GM20431 (cell line): ENCODE data around the gene SERPINE1.
"Not testable (repeated sequence)": the region's sequence is repeated elsewhere in the genome, so short reads cannot be mapped to it uniquely, and the experiment has no call there.

Experiments
- in situ Hi-C: fragments of 300-500 bp; cut with MseI, MboI; formaldehyde crosslinking; loops from one replicate; pipeline ENCODE4 v1.15.0; 2020; ENCODE audit warnings: low sequenced_read_pairs; ENCODE audit not compliant: unreplicated experiment

Gene SERPINE1

DNA sequence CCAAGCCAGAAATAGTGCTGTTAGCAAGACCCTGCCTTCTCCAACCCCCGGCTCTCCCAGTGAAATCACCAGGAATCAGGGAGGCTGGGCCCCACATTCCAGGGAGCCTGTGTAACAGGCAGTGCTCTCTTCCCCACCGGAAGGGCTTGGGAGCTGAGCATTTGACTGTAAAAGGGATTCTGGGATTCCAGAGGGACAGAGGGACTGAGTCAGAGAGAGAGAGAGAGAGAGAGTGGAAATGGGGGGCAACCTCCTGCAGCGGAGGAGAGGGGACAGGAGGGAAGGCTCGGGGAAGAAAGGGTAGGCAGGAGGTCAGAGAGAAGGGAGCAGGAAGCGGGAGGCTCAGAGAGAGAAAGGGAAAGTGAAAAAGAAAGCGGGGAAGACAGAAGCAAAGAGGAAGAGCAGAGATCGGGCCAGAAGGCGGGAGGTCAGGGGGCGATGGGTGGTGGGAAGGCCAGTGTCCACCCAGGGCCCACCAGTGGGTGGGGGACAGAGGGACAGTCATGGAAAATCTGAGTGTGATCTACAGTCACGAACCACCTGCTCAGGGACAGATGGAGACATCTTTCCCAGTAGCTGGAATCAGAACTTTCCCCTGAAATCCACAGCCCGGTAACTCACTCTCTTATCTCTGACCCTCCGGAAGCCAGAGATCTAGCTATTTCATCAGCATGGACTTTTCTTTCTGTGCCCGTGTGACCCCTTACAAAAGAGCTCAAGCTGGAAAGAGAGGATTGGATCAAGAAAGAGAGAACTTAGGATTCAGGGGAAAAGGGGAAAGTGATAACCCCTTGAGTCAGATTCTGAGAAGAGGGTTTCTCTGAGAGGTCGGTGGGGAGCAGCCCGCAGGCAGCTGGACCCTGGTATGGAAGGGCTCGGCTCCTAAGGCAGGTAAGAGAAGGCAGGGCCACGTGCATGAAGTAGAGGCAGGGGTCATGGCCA, 4.6 kb upstream of the SERPINE1 start:
- in situ Hi-C loops = no loop called here

DNA sequence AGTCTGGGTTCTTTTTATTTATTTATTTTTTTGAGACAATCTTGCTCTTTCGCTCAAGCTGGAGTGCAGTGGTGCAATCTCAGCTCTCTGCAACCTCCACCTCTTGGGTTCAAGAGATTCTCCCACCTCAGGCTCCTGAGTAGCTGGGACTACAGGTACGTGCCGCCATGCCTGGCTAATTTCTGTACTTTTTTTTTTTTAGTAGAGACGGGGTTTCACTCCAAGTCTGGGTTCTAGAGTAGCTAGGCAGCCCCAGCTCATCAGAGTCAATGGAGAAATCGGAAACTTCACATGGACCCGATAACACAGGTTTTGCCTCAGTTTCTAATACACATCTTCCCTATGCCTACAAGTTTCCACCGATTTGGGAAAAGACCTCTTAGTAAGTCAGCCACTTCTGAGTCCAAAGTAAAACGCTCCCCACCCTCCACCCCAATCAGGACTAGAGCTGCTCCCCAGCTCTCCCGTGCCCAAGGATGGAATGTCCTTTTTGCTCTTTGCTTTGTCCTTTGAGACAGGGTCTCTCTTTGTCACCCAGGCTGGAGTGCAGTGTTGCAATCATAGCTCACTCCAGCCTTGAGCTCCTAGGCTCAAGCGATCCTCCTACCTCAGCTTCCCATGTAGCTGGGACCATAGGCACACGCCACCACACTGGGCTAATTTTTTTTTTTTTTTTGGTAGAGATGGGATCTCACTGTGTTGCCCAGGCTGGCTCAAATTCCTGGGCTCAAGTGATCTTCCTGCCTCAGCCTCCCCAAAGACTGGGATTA, 3.8 kb upstream of the SERPINE1 start:
- in situ Hi-C loops = no loop called here

DNA sequence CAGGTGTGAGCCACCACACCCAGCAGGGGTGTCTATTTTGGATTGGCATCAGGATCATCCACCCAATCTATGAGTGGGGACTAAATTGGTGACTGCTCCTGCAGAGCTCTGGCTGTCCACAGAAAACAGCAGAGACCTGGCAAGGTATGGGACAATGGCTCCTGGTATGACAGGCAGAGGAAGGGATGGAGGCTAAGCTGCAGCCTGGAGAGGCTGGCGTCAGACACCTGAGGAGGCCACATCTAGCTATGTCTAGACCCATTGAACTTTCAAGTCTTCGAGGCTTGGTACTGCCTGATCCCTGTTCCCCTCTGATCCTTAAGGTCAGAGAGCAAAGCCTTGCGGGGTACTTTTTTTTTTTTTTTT, 3.2 kb upstream of the SERPINE1 start:
- in situ Hi-C loops = no loop called here

DNA sequence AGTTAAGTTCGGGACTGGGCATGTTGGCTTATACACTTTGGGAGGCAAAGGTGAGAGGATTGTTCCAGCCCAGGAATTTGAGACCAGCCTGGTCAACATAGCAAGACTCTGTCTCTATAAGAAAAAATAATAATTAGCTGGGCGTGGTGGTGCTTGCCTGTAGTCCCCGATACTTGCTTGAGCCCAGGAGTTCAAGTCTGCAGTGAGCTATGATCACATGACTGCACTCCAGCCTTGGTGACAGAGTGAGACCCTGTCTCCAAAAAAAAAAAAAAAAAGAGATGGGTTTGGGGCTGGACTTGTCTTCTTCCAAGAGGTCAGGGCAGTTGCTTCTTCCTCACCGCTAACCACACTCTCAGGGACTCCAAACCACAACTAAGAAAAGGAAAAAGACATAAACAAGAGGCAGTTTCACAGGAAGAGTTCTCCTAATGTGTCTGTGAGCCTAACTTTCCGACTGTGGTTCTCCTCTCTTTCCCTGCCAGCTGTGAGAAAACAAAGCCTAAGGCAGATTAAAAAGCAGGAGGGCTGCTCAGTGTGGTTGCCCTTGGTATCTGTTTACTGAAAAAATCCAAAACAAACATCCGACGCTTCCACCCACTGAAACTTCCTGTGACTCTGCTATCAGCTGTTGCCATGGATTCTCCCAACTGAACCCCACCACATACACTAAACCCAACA, 2.4 kb upstream of the SERPINE1 start:
- in situ Hi-C loops = no loop called here

DNA sequence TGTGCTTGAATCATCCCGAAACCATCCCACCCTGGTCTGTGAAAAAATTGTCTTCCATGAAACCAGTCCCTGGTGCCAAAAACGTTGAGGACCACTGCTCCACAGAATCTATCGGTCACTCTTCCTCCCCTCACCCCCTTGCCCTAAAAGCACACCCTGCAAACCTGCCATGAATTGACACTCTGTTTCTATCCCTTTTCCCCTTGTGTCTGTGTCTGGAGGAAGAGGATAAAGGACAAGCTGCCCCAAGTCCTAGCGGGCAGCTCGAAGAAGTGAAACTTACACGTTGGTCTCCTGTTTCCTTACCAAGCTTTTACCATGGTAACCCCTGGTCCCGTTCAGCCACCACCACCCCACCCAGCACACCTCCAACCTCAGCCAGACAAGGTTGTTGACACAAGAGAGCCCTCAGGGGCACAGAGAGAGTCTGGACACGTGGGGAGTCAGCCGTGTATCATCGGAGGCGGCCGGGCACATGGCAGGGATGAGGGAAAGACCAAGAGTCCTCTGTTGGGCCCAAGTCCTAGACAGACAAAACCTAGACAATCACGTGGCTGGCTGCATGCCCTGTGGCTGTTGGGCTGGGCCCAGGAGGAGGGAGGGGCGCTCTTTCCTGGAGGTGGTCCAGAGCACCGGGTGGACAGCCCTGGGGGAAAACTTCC, 784 bp upstream of the SERPINE1 start:
- in situ Hi-C loops = no loop called here

DNA sequence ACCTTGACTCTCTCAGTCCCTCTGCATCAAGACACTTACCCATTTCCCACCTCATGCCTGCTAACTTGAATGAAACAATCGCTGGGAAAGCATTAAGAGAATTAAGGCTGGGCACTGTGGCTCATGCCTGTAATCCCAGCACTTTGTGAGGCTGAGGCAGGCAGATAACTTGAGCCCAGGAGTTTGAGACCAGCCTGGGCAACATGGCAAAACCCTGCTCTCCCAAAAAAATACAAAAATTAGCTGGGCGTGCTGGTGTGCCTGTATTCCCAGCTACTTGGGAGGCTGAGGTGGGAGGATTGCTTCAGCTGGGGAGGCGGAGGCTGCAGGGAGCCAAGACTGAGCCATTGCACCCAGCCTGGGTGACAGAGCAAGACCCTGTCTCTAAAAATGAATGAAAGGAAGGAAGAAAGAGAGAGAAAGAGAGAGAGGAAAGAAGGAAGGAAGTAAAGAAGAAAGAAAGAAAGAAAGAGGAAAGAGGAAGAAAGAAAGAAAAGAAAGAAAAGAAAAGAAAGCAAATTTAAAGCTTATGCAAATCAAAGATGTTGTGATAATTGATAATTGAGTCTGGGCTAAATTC, 646 bp downstream of the SERPINE1 start:
- in situ Hi-C loops = no loop called here

DNA sequence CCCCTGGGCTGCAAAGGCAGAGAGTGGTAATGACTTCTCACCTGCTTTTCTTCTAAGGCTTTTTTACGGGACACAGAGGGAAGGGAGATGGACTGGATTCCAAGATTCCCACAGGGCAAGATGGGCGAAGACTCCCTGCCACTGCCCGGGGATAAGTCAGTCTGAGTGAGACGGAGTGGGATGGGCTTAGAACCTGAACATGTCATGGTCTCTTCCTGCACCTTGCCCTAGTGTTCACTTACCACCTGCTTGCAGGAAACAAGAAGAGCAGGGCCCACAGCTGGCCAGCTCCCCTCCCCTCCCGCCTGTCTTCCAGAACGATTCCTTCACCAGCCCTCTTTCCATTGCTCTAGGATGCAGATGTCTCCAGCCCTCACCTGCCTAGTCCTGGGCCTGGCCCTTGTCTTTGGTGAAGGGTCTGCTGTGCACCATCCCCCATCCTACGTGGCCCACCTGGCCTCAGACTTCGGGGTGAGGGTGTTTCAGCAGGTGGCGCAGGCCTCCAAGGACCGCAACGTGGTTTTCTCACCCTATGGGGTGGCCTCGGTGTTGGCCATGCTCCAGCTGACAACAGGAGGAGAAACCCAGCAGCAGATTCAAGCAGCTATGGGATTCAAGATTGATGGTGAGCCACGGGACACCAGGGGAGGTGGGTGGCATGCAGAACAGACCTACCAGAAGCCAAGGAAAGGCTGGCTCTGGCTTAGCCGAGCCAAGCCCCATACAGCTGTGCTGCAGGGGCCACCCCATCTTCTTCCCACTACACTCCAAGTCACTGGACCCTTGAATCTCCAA, 1.3 kb downstream of the SERPINE1 start:
- in situ Hi-C loops = no loop called here

DNA sequence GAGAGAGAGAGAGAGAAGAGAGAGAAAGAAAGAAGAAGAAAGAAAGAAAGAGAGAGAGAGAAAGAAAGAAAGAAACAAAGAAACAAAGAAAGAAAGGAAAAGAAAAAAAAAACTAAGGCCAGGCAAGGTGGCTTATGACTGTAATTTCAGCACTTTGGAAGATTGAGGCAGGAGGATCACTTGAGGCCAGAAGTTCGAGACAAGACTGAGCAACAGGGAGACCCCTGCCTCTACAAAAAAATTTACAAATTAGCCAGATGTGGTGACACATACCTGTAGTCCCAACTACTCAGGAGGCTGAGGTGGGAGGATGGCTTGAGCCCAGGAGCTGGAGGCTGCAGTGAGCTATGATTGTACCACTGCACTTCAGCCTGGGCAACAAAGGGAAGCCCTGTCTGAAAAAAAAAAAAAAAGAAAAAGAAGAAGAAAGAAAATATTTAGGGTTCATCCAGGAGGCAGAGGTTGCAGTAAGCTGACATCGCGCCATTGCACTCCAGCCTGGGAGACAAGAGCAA, 2.8 kb downstream of the SERPINE1 start:
- in situ Hi-C loops = no loop called here

DNA sequence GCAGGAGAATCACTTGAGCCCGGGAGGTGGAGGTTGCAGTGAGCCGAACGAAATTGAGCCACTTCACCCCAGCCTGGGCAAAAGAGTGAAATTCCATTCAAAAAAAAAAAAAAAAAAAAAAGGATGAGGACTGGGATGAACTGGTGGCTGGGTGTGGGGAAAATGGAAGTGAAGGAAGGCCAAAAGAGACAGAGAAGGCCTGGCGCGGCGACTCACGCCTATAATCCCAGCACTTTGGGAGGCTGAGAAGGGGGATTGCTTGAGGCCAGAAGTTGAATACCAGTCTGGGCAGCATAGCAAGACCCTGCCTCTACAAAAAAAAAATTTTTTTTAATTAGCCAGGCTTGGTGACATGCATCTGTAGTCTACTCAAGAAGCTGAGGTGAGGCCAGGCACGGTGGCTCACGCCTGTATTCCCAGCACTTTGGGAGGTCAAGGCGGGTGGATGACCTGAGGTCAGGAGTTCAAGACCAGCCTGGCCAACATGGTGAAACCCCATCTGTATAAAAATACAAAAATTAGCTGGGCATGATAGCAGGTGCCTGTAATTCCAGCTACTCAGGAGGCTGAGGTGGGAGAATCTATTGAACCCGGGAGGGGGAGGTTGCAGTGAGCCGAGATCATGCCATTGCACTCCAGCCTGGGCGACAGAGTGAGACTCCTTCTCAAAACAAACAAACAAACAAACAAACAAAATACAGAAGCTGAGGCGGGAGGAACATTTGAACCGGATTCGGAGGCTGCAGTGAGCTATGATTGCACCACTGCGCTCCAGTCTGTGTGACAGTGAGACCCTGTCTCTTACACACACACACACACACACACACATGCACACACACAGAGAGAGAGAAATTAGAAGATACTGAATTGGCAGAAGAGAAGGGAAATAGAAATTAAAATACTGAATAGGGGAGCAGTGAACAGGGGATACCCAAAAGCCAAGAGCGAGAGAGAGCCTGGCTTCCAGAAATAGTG, 6.0 kb downstream of the SERPINE1 start:
- in situ Hi-C loops = not testable (repeated sequence)

DNA sequence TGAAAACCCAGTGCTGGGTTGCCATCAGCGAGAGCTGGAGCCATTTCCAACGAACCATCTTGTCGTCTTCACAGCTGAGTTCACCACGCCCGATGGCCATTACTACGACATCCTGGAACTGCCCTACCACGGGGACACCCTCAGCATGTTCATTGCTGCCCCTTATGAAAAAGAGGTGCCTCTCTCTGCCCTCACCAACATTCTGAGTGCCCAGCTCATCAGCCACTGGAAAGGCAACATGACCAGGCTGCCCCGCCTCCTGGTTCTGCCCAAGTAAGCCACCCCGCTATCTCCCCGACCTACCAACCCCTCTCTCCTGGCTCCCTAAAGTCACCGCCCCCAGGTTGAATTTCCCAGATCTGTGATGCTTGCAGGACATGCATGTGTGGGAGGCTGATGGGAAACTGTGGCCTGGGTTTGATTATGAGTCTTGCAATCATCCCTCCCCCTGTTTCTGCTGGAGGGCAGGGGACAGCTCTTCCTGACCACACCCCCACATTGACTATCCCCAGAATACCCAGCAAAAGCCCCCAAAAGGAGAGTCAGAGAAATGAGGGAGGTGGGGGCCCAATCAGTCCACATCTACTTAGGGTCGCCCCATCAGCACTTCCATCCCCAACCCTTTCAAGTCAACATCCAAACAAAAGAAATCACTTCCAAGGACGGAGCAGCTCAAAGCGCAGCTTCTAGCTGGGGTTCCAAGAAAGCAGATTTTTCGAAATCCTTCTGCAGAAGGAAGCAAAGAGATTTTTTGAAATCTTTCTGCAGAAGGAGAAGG, 6.9 kb downstream of the SERPINE1 start:
- in situ Hi-C loops = no loop called here

DNA sequence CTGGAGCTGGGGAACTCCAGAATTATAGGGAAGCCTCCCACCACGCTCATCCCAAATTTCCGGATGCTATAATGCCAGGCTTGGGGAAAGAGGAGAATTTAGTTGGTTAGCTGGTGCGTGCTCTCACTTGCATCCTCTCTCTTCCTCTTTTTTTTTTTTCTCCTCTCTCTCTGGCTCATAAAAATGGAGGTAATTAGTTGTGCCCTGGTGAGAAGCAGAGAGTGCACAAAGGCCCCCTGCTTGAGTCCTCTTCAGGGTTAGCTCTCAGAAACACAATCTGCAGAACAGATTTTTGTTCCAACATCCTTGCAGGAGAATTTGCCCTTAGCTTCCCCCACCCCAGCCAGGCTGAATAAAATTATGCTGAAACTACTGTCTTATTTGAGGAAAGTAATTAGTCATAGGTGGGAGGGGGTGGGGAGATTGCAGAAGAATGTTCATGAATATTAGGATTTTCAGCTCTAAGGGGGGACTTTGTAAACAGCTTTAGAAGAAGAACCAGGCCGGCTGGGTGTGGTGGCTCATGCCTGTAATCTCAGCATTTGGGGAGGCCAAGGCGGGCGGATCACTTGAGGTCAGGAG, 7.6 kb downstream of the SERPINE1 start:
- in situ Hi-C loops = no loop called here

DNA sequence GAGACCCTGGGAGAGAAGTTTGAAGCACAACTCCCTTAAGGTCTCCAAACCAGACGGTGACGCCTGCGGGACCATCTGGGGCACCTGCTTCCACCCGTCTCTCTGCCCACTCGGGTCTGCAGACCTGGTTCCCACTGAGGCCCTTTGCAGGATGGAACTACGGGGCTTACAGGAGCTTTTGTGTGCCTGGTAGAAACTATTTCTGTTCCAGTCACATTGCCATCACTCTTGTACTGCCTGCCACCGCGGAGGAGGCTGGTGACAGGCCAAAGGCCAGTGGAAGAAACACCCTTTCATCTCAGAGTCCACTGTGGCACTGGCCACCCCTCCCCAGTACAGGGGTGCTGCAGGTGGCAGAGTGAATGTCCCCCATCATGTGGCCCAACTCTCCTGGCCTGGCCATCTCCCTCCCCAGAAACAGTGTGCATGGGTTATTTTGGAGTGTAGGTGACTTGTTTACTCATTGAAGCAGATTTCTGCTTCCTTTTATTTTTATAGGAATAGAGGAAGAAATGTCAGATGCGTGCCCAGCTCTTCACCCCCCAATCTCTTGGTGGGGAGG, 10.8 kb downstream of the SERPINE1 start:
- in situ Hi-C loops = no loop called here

DNA sequence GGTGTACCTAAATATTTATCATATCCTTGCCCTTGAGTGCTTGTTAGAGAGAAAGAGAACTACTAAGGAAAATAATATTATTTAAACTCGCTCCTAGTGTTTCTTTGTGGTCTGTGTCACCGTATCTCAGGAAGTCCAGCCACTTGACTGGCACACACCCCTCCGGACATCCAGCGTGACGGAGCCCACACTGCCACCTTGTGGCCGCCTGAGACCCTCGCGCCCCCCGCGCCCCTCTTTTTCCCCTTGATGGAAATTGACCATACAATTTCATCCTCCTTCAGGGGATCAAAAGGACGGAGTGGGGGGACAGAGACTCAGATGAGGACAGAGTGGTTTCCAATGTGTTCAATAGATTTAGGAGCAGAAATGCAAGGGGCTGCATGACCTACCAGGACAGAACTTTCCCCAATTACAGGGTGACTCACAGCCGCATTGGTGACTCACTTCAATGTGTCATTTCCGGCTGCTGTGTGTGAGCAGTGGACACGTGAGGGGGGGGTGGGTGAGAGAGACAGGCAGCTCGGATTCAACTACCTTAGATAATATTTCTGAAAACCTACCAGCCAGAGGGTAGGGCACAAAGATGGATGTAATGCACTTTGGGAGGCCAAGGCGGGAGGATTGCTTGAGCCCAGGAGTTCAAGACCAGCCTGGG, 11.4 kb downstream of the SERPINE1 start:
- in situ Hi-C loops = no loop called here

DNA sequence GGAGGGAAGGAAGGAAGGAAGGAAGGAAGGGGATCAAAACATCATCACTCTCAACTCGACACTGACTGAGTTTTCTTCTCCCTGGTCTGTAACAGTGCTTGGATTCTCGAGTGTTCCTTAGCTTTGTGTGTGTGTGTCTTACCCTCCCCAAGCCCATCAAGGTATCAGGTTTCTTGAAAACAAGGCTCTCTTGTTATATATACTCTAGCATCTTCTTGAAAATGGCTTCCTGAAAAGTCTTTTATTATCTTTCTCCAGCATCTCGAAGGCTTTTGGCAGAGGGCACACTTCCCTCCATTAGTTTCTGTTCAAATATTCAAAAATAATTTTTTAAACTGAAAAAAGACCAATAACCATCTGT, 13.4 kb downstream of the SERPINE1 start:
- in situ Hi-C loops = no loop called here

DNA sequence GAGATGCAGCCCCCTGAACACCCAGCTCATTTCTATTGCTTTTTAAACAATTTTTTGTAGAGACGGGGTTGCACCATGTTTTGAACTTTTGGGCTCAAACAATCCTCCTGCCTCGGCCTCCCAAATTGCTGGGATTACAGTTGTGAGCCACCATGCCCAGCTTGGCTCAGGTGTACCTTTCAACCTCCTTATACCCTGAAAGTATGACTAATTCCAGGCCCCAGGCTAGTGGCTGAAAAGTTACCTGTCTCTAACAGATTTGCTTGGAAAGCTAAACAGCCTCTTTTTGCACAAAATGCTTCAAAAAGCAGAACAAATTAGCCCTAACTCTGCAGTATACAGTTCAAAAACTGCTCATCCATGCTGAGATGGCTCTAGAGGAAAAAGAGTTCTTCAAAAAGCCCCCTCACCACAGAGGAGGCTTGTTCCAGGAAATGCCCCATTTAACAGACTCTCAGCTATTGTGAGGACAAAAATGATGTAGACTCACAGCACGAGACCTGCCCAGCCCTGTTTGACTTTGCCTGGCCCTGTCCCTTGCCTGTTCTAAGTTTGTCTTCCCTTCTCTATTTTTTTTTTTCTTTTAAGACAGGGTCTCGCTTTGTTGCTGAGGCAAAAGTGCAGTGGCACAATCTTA, 14.0 kb downstream of the SERPINE1 start:
- in situ Hi-C loops = no loop called here
